Adipocyte (in vitro differentiated cells): ENCODE measurements around the gene MAD1L1.
"Not testable (repeated sequence)": the region's sequence is repeated elsewhere in the genome, so short reads cannot be mapped to it uniquely, and the experiment has no call there.

Experiments
- DNase-seq: peaks from one replicate; pipeline ENCODE4 v3.0.0-alpha.2; 2015; ENCODE audit warnings: low read depth
- H3K27me3 ChIP-seq: replicated peaks from 2 replicates; pipeline ENCODE4 v1.7.0; 2013; ENCODE audit warnings: mild to moderate bottlenecking, low read length, moderate library complexity; ENCODE audit not compliant: control insufficient read depth, insufficient read depth
- H3K36me3 ChIP-seq: 2 replicates; pipeline ENCODE4 v1.7.0; 2013; ENCODE audit warnings: low read length, mild to moderate bottlenecking, moderate library complexity; ENCODE audit not compliant: control insufficient read depth, insufficient read depth, severe bottlenecking
- H3K4me1 ChIP-seq: 2 replicates; pipeline ENCODE4 v1.7.0; 2013; ENCODE audit warnings: mild to moderate bottlenecking, low read length, moderate library complexity; ENCODE audit not compliant: control insufficient read depth, insufficient read depth
- H3K4me3 ChIP-seq: 2 replicates; pipeline ENCODE4 v1.7.0; 2013; ENCODE audit warnings: mild to moderate bottlenecking, low read length, moderate library complexity
- H3K9ac ChIP-seq: 2 replicates; pipeline ENCODE4 v1.7.0; 2013; ENCODE audit warnings: mild to moderate bottlenecking, low read length, moderate library complexity
- H3K9me3 ChIP-seq: 2 replicates; pipeline ENCODE4 v1.7.0; 2013; ENCODE audit warnings: mild to moderate bottlenecking, low read length, moderate library complexity; ENCODE audit not compliant: control insufficient read depth

The MAD1L1 gene

GRCh38 chr7:1972744-1973143 lies 260.0 kb downstream of the MAD1L1 start:
- H3K27me3 ChIP-seq: no peaks in the 10 kb centered on the region
- no peak overlapping the region for H3K9ac ChIP-seq
- H3K36me3 ChIP-seq: peaks cover 7% of the 10 kb centered on the region
- no peaks in the 10 kb centered on the region for H3K9me3 ChIP-seq
- H3K4me3 ChIP-seq: no peak overlapping the region
- DNase-seq: no peak
- H3K4me1 ChIP-seq: no peaks in the 10 kb centered on the region

GRCh38 chr7:1971946-1972654 lies 260.6 kb downstream of the MAD1L1 start:
- H3K9me3 ChIP-seq: no peaks in the 10 kb centered on the region
- H3K27me3 ChIP-seq: no peaks in the 10 kb centered on the region
- DNase-seq: no peak
- H3K4me3 ChIP-seq: no peak overlapping the region
- H3K36me3 ChIP-seq: peaks cover 7% of the 10 kb centered on the region
- H3K4me1 ChIP-seq: no peaks in the 10 kb centered on the region
- H3K9ac ChIP-seq: no peak overlapping the region

- no peaks in the 10 kb centered on the region for H3K9me3 ChIP-seq
- no peak overlapping the region for H3K9ac ChIP-seq
- DNase-seq: no peak
Observed at GRCh38 chr7:1970895-1971294, 261.9 kb downstream of the MAD1L1 start.

GRCh38 chr7:1970285-1970660 lies 262.5 kb downstream of the MAD1L1 start:
- not testable (repeated sequence) for H3K4me3 ChIP-seq, H3K9ac ChIP-seq, DNase-seq, H3K4me1 ChIP-seq, H3K9me3 ChIP-seq, H3K27me3 ChIP-seq, H3K36me3 ChIP-seq

More at GRCh38 chr7:1970895-1971294, 261.9 kb downstream of the MAD1L1 start:
- Histone ChIP-seq H3K27me3 (no peaks in the 10 kb centered on the region), H3K4me3 (no peak overlapping the region), H3K4me1 (no peaks in the 10 kb centered on the region), H3K36me3 (peaks cover 4% of the 10 kb centered on the region)

- Histone ChIP-seq H3K9ac (no peak overlapping the region), H3K4me3 (no peak overlapping the region), H3K4me1 (no peaks in the 10 kb centered on the region), H3K27me3 (no peaks in the 10 kb centered on the region), H3K36me3 (no peaks in the 10 kb centered on the region), H3K9me3 (no peaks in the 10 kb centered on the region)
- DNase-seq: peak; percentile 2
Observed at GRCh38 chr7:1969459-1970284, 263.1 kb downstream of the MAD1L1 start.

GRCh38 chr7:1968397-1969111 lies 264.2 kb downstream of the MAD1L1 start:
- DNase-seq: no peak
- H3K9me3 ChIP-seq: no peaks in the 10 kb centered on the region
- H3K4me3 ChIP-seq: no peak overlapping the region

GRCh38 chr7:1967512-1968396 lies 265.0 kb downstream of the MAD1L1 start:
- H3K4me3 ChIP-seq: no peak overlapping the region
- no peak overlapping the region for H3K9ac ChIP-seq
- no peaks in the 10 kb centered on the region for H3K27me3 ChIP-seq
- H3K4me1 ChIP-seq: no peaks in the 10 kb centered on the region
- H3K9me3 ChIP-seq: no peaks in the 10 kb centered on the region
- no peaks in the 10 kb centered on the region for H3K36me3 ChIP-seq
- DNase-seq: no peak

More at GRCh38 chr7:1968397-1969111, 264.2 kb downstream of the MAD1L1 start:
- Histone ChIP-seq H3K27me3 (no peaks in the 10 kb centered on the region), H3K36me3 (no peaks in the 10 kb centered on the region), H3K9ac (no peak overlapping the region), H3K4me1 (no peaks in the 10 kb centered on the region)

GRCh38 chr7:1966631-1967200 lies 266.0 kb downstream of the MAD1L1 start:
- Histone ChIP-seq H3K36me3 (no peaks in the 10 kb centered on the region), H3K4me1 (no peaks in the 10 kb centered on the region), H3K4me3 (no peak overlapping the region), H3K9me3 (no peaks in the 10 kb centered on the region), H3K27me3 (no peaks in the 10 kb centered on the region), H3K9ac (no peak overlapping the region)
- no peak for DNase-seq

GRCh38 chr7:1965579-1966294 lies 267.0 kb downstream of the MAD1L1 start:
- no peak for DNase-seq
- Histone ChIP-seq H3K9me3 (no peaks in the 10 kb centered on the region), H3K4me1 (no peaks in the 10 kb centered on the region), H3K27me3 (no peaks in the 10 kb centered on the region), H3K36me3 (no peaks in the 10 kb centered on the region), H3K4me3 (no peak overlapping the region), H3K9ac (no peak overlapping the region)

- DNase-seq: no peak
- Histone ChIP-seq H3K9ac (no peak overlapping the region), H3K4me3 (no peak overlapping the region), H3K9me3 (no peaks in the 10 kb centered on the region), H3K27me3 (no peaks in the 10 kb centered on the region), H3K4me1 (no peaks in the 10 kb centered on the region), H3K36me3 (no peaks in the 10 kb centered on the region)
Observed at GRCh38 chr7:1964913-1965578, 267.7 kb downstream of the MAD1L1 start.
